ENCODE measurements around the gene OR4D10. TPM values are rescaled to one million over a fixed set of nuclear protein-coding genes. Genes with fewer than 3 reads are reported as not detected.
A peak's percentile ranks its signal among the peaks of the same experiment; 100 is the strongest.
"Not testable (repeated sequence)": the region's sequence is repeated elsewhere in the genome, so short reads cannot be mapped to it uniquely, and the experiment has no call there.

The OR4D10 gene
- total RNA-seq, 4 donors from 2014 or later = not detected

- TF ChIP-seq POLR2A (IDR thresholded peaks at IDR 0.05) = no peak
- no peak for TF ChIP-seq EP300 (IDR thresholded peaks at IDR 0.05)
- TF ChIP-seq CTCF (IDR thresholded peaks at IDR 0.05) = peak; percentile 37 to 63 (median 52)
Observed at GRCh38 chr11:59429924-59430516, 43.1 kb upstream of the OR4D10 start.

GRCh38 chr11:59436169-59436568 lies 36.9 kb upstream of the OR4D10 start, which contains the start of gene OR5A1:
OR5A1 (plus strand) TSS chr11:59436469; CDS start chr11:59443169, 6,700 bp downstream.
- DNase-seq (ENCODE audit: low spot score in 2 of 2) = no peak
- TF ChIP-seq EP300 (IDR thresholded peaks at IDR 0.05) (no peak), POLR2A (IDR thresholded peaks at IDR 0.05) (no peak)
- H3K27ac ChIP-seq = no peak within 1 kb of the TSS
- WGBS, 2 donors = 62 to 77% methylated on average over 3 of the region's 3 CpGs
- no peaks in the 10 kb centered on the region for H3K4me1 ChIP-seq
- no peaks in the 10 kb centered on the region for H3K27me3 ChIP-seq
- no peaks in the 10 kb centered on the region for H3K36me3 ChIP-seq
- no peaks in the 10 kb centered on the region for H3K9me3 ChIP-seq
- H3K4me3 ChIP-seq = no peak within 1 kb of the TSS

More at GRCh38 chr11:59429924-59430516, 43.1 kb upstream of the OR4D10 start:
- no peaks in the 10 kb centered on the region for H3K27me3 ChIP-seq
- 64 to 67% methylated on average over 4 of the region's 4 CpGs for WGBS, 2 donors
- no peak overlapping the region for H3K27ac ChIP-seq
- H3K4me1 ChIP-seq = no peaks in the 10 kb centered on the region
- peak in 1 of 2 donors; percentile 69 for DNase-seq (ENCODE audit: low spot score in 2 of 2)
- H3K4me3 ChIP-seq = no peak overlapping the region
- H3K36me3 ChIP-seq = no peaks in the 10 kb centered on the region
- H3K9me3 ChIP-seq = no peaks in the 10 kb centered on the region

GRCh38 chr11:59437770-59438169 lies 35.3 kb upstream of the OR4D10 start:
- 72 to 79% methylated on average over 7 of the region's 7 CpGs for WGBS, 2 donors
- no peaks in the 10 kb centered on the region for H3K4me1 ChIP-seq
- H3K27me3 ChIP-seq = no peaks in the 10 kb centered on the region
- no peak for TF ChIP-seq POLR2A (IDR thresholded peaks at IDR 0.05)
- no peak for TF ChIP-seq CTCF (IDR thresholded peaks at IDR 0.05)
- no peak for TF ChIP-seq EP300 (IDR thresholded peaks at IDR 0.05)
- DNase-seq (ENCODE audit: low spot score in 2 of 2) = no peak
- no peak overlapping the region for H3K27ac ChIP-seq
- no peaks in the 10 kb centered on the region for H3K9me3 ChIP-seq
- H3K4me3 ChIP-seq = no peak overlapping the region
- no peaks in the 10 kb centered on the region for H3K36me3 ChIP-seq

- not testable (repeated sequence) for H3K4me1 ChIP-seq; H3K27me3 ChIP-seq; H3K27ac ChIP-seq; H3K4me3 ChIP-seq; DNase-seq (ENCODE audit: low spot score in 2 of 2); H3K36me3 ChIP-seq
- WGBS, 2 donors = 88 to 91% methylated on average over 1 of the region's 1 CpG
- H3K9me3 ChIP-seq = peaks cover 0 to 10% (median 2%) of the 10 kb centered on the region in 4 donors
Observed at GRCh38 chr11:59445624-59446023, 27.5 kb upstream of the OR4D10 start.

- Histone ChIP-seq H3K9me3 (peaks cover 0 to 10% (median 2%) of the 10 kb centered on the region in 4 donors), H3K4me1 (no peaks in the 10 kb centered on the region), H3K36me3 (no peaks in the 10 kb centered on the region), H3K4me3 (no peak overlapping the region), H3K27me3 (no peaks in the 10 kb centered on the region), H3K27ac (no peak overlapping the region)
- no peak for TF ChIP-seq POLR2A (IDR thresholded peaks at IDR 0.05)
- 82 to 84% methylated on average over 2 of the region's 2 CpGs for WGBS, 2 donors
- DNase-seq (ENCODE audit: low spot score in 2 of 2) = no peak
Observed at GRCh38 chr11:59448484-59448883, 24.6 kb upstream of the OR4D10 start.

- Histone ChIP-seq H3K4me3 (no peak within 1 kb of the TSS), H3K36me3 (no peaks in the 10 kb centered on the region), H3K9me3 (no peaks in the 10 kb centered on the region), H3K27me3 (no peaks in the 10 kb centered on the region), H3K4me1 (no peaks in the 10 kb centered on the region), H3K27ac (no peak within 1 kb of the TSS)
- DNase-seq (ENCODE audit: low spot score in 2 of 2) = no peak
- WGBS, 2 donors = 80 to 86% methylated on average over 2 of the region's 2 CpGs
- TF ChIP-seq EP300 (IDR thresholded peaks at IDR 0.05) (no peak), CTCF (IDR thresholded peaks at IDR 0.05) (no peak), POLR2A (IDR thresholded peaks at IDR 0.05) (no peak)
Observed at GRCh38 chr11:59456661-59457060, 16.5 kb upstream of the OR4D10 start, which contains the start of gene OR4D6. OR4D6 (plus strand) TSS chr11:59456961; CDS start chr11:59456961, 0 bp downstream.
